HEK293 (cell line): ENCODE measurements around the gene DGCR8.

ENCODE experiments used
- TCF7L2 ChIP-seq: IDR thresholded peaks from 2 replicates; pipeline ENCODE4 v1.6.1; 2011; ENCODE audit warnings: low read depth, mild to moderate bottlenecking, inconsistent platforms, low read length, moderate library complexity, borderline replicate concordance
- ZEB2 ChIP-seq: fragments of 450-650 bp; formaldehyde crosslinking; IDR thresholded peaks from 2 replicates; pipeline ENCODE4 v1.5.1; 2016; ENCODE audit warnings: missing biosample characterization, missing genetic modification characterization
- ZFP3 ChIP-seq: fragments of 450-650 bp; formaldehyde crosslinking; IDR thresholded peaks from 2 replicates; pipeline ENCODE4 v1.5.1; 2016; ENCODE audit warnings: low read depth, missing biosample characterization, missing genetic modification characterization
- ZNF223 ChIP-seq: fragments of 450-650 bp; formaldehyde crosslinking; IDR thresholded peaks from 2 replicates; pipeline ENCODE4 v1.5.1; 2016; ENCODE audit warnings: missing biosample characterization, missing genetic modification characterization
- ZNF24 ChIP-seq: fragments of 450-650 bp; formaldehyde crosslinking; IDR thresholded peaks from 2 replicates; pipeline ENCODE4 v1.5.1; 2016; ENCODE audit warnings: missing biosample characterization, missing genetic modification characterization
- ZNF274 ChIP-seq, 2 experiments: fragments of 200-500 bp in 1 of 2; fragments of 450-650 bp in 1 of 2; sonication (Bioruptor generic) in 1 of 2; formaldehyde crosslinking in 1 of 2; IDR thresholded peaks; 2 replicates each; pipeline versions ENCODE4 v1.5.1 to v1.6.1; 2014 to 2016; ENCODE audit warnings: borderline replicate concordance in 1 of 2, inconsistent platforms in 1 of 2, low read length in 1 of 2, missing biosample characterization in 1 of 2, missing genetic modification characterization in 1 of 2
- ZNF510 ChIP-seq: fragments of 450-650 bp; formaldehyde crosslinking; IDR thresholded peaks from 2 replicates; pipeline ENCODE4 v1.5.1; 2018; ENCODE audit warnings: mild to moderate bottlenecking, missing genetic modification characterization, missing biosample characterization; ENCODE audit not compliant: insufficient replicate concordance
- ZNF747 ChIP-seq: fragments of 450-650 bp; formaldehyde crosslinking; IDR thresholded peaks from 2 replicates; pipeline ENCODE4 v1.5.1; 2016; ENCODE audit warnings: missing biosample characterization, missing genetic modification characterization
- ZNF843 ChIP-seq: fragments of 450-650 bp; formaldehyde crosslinking; IDR thresholded peaks from 2 replicates; pipeline ENCODE4 v1.5.1; 2016; ENCODE audit warnings: missing biosample characterization, missing genetic modification characterization
- TF ChIP-seq, protein P1 (sequence below): fragments of 450-650 bp; formaldehyde crosslinking; IDR thresholded peaks from 2 replicates; pipeline ENCODE4 v1.5.1; 2016; ENCODE audit warnings: missing biosample characterization, missing genetic modification characterization
- TF ChIP-seq, protein P2 (sequence below): fragments of 450-650 bp; formaldehyde crosslinking; IDR thresholded peaks from 2 replicates; pipeline ENCODE4 v1.5.1; 2016; ENCODE audit warnings: missing biosample characterization, missing genetic modification characterization, borderline replicate concordance
- TF ChIP-seq, protein P3 (sequence below): fragments of 450-650 bp; formaldehyde crosslinking; IDR thresholded peaks from 2 replicates; pipeline ENCODE4 v1.5.1; 2017; ENCODE audit warnings: missing biosample characterization, missing genetic modification characterization
- TF ChIP-seq, protein P4 (sequence below): fragments of 450-650 bp; formaldehyde crosslinking; IDR thresholded peaks from 2 replicates; pipeline ENCODE4 v1.5.1; 2016; ENCODE audit warnings: missing biosample characterization, missing genetic modification characterization, low read depth
- TF ChIP-seq, protein P5 (sequence below): fragments of 450-650 bp; formaldehyde crosslinking; IDR thresholded peaks from 2 replicates; pipeline ENCODE4 v1.5.1; 2016; ENCODE audit warnings: missing biosample characterization, missing genetic modification characterization

DNA sequence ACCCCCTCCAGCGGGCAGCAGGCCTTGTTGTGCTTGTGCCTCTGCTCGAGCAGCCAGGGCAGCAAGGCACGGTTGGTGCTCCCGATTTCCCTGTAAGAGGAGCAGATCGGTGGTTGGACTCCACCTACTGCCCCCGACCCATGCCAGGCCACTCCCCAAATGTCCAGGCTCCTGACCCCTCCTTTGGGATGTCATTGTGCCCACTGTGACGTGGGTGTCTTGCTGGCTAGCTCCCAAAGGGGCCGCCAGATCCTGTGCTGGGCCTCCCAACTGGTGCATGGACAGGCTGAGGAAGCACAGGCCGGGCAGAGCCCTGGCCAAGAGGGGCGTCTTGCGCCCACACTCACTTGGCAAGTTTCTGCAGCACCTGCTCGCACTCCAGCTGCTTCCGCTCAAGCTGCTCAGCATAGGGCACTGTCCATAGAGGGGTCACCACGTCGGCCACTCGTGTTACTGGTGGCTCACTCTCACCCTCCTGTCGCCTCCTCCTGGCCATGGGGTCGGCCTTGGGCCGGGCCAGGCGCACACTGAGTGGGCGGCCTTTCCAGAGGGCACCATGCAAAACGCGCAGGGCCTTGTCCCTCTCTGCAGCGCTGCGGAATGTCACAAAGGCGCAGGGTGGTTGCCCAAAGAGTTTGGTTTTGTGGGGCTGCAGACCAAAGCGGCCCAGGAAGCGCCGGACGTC is 35.8 kb downstream of the DGCR8 start, which contains the start of gene RANBP1:
- TF ChIP-seq, protein P1, sequence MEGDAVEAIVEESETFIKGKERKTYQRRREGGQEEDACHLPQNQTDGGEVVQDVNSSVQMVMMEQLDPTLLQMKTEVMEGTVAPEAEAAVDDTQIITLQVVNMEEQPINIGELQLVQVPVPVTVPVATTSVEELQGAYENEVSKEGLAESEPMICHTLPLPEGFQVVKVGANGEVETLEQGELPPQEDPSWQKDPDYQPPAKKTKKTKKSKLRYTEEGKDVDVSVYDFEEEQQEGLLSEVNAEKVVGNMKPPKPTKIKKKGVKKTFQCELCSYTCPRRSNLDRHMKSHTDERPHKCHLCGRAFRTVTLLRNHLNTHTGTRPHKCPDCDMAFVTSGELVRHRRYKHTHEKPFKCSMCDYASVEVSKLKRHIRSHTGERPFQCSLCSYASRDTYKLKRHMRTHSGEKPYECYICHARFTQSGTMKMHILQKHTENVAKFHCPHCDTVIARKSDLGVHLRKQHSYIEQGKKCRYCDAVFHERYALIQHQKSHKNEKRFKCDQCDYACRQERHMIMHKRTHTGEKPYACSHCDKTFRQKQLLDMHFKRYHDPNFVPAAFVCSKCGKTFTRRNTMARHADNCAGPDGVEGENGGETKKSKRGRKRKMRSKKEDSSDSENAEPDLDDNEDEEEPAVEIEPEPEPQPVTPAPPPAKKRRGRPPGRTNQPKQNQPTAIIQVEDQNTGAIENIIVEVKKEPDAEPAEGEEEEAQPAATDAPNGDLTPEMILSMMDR = no peak; the same call in 1 of the 2 replicates
- TF ChIP-seq, protein P2, sequence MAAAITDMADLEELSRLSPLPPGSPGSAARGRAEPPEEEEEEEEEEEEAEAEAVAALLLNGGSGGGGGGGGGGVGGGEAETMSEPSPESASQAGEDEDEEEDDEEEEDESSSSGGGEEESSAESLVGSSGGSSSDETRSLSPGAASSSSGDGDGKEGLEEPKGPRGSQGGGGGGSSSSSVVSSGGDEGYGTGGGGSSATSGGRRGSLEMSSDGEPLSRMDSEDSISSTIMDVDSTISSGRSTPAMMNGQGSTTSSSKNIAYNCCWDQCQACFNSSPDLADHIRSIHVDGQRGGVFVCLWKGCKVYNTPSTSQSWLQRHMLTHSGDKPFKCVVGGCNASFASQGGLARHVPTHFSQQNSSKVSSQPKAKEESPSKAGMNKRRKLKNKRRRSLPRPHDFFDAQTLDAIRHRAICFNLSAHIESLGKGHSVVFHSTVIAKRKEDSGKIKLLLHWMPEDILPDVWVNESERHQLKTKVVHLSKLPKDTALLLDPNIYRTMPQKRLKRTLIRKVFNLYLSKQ (tag by site-specific recombination) = no peak
- no peak for TF ChIP-seq ZNF223
- TF ChIP-seq, protein P3, sequence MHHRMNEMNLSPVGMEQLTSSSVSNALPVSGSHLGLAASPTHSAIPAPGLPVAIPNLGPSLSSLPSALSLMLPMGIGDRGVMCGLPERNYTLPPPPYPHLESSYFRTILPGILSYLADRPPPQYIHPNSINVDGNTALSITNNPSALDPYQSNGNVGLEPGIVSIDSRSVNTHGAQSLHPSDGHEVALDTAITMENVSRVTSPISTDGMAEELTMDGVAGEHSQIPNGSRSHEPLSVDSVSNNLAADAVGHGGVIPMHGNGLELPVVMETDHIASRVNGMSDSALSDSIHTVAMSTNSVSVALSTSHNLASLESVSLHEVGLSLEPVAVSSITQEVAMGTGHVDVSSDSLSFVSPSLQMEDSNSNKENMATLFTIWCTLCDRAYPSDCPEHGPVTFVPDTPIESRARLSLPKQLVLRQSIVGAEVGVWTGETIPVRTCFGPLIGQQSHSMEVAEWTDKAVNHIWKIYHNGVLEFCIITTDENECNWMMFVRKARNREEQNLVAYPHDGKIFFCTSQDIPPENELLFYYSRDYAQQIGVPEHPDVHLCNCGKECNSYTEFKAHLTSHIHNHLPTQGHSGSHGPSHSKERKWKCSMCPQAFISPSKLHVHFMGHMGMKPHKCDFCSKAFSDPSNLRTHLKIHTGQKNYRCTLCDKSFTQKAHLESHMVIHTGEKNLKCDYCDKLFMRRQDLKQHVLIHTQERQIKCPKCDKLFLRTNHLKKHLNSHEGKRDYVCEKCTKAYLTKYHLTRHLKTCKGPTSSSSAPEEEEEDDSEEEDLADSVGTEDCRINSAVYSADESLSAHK (tag by site-specific recombination) = no peak
- TF ChIP-seq, protein P4, sequence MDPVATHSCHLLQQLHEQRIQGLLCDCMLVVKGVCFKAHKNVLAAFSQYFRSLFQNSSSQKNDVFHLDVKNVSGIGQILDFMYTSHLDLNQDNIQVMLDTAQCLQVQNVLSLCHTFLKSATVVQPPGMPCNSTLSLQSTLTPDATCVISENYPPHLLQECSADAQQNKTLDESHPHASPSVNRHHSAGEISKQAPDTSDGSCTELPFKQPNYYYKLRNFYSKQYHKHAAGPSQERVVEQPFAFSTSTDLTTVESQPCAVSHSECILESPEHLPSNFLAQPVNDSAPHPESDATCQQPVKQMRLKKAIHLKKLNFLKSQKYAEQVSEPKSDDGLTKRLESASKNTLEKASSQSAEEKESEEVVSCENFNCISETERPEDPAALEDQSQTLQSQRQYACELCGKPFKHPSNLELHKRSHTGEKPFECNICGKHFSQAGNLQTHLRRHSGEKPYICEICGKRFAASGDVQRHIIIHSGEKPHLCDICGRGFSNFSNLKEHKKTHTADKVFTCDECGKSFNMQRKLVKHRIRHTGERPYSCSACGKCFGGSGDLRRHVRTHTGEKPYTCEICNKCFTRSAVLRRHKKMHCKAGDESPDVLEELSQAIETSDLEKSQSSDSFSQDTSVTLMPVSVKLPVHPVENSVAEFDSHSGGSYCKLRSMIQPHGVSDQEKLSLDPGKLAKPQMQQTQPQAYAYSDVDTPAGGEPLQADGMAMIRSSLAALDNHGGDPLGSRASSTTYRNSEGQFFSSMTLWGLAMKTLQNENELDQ (tag by site-specific recombination) = no peak
- no peak for TF ChIP-seq TCF7L2
- no peak for TF ChIP-seq ZEB2 (tag by site-specific recombination)
- no peak for TF ChIP-seq ZNF843 (tag by site-specific recombination)
- no peak for TF ChIP-seq ZNF274 (IDR thresholded peaks at IDR 0.05; ENCODE audit: low read length)
- TF ChIP-seq ZNF274 (tag by site-specific recombination; IDR thresholded peaks at IDR 0.05; ENCODE audit: borderline replicate concordance) = no peak
- no peak for TF ChIP-seq ZNF510
- TF ChIP-seq, protein P5, sequence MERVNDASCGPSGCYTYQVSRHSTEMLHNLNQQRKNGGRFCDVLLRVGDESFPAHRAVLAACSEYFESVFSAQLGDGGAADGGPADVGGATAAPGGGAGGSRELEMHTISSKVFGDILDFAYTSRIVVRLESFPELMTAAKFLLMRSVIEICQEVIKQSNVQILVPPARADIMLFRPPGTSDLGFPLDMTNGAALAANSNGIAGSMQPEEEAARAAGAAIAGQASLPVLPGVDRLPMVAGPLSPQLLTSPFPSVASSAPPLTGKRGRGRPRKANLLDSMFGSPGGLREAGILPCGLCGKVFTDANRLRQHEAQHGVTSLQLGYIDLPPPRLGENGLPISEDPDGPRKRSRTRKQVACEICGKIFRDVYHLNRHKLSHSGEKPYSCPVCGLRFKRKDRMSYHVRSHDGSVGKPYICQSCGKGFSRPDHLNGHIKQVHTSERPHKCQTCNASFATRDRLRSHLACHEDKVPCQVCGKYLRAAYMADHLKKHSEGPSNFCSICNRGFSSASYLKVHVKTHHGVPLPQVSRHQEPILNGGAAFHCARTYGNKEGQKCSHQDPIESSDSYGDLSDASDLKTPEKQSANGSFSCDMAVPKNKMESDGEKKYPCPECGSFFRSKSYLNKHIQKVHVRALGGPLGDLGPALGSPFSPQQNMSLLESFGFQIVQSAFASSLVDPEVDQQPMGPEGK = no peak
- TF ChIP-seq ZFP3 = no peak
- no peak for TF ChIP-seq ZNF24
- no peak for TF ChIP-seq ZNF747 (tag by site-specific recombination)
